H1 (cell line): ENCODE measurements around the gene DYDC1. TPM values are rescaled to one million over a fixed set of nuclear protein-coding genes. Genes with fewer than 3 reads are reported as not detected.

Source experiments
- CTCF ChIA-PET: fragments of 300-600 bp; sonication (Branson Sonifier 250); formaldehyde crosslinking; loops from one replicate; lab custom pipeline; 2021; ENCODE audit not compliant: partially characterized antibody; lab: Charles Lee
- POLR2A ChIA-PET: fragments of 300-600 bp; sonication (Branson Sonifier 250); formaldehyde crosslinking; loops from one replicate; lab custom pipeline; 2021; ENCODE audit warnings: inconsistent platforms; ENCODE audit not compliant: partially characterized antibody; lab: Charles Lee
- DNase-seq, 2 experiments: peaks; one replicate each; pipeline versions ENCODE4 v3.0.0 to v3.0.0-alpha.2; 2010 to 2022; ENCODE audit warnings: low spot score in 2 of 2, low read depth in 1 of 2, mixed read lengths in 1 of 2
- FAIRE-seq: peaks from 2 replicates; lab custom pipeline; 2011; peaks lifted over from hg19 to GRCh38; lab: Jason Lieb, UNC
- H2AFZ ChIP-seq: 2 replicates; pipeline ENCODE4 v1.8.1; 2012; ENCODE audit warnings: low read length, inconsistent platforms
- H2AK5ac ChIP-seq: 2 replicates; pipeline ENCODE4 v1.6.1; 2013; ENCODE audit warnings: low read depth, low read length
- H2BK120ac ChIP-seq: replicated peaks from 2 replicates; pipeline ENCODE3; 2013; ENCODE audit warnings: low read depth, low read length, inconsistent platforms
- H2BK12ac ChIP-seq: 2 replicates; pipeline ENCODE4 v1.6.1; 2013; ENCODE audit warnings: low read depth, low read length
- H2BK15ac ChIP-seq: 2 replicates; pipeline ENCODE4 v1.6.1; 2013; ENCODE audit warnings: low read length
- H2BK20ac ChIP-seq: 2 replicates; pipeline ENCODE4 v1.6.1; 2013; ENCODE audit warnings: low read length
- H2BK5ac ChIP-seq: 2 replicates; pipeline ENCODE4 v1.6.1; 2013; ENCODE audit warnings: low read depth, low read length
- H3K14ac ChIP-seq: 2 replicates; pipeline ENCODE4 v1.6.1; 2013; ENCODE audit warnings: inconsistent platforms; ENCODE audit not compliant: insufficient read length
- H3K18ac ChIP-seq: 2 replicates; pipeline ENCODE4 v1.6.1; 2013; ENCODE audit warnings: low read length; ENCODE audit errors: extremely low read depth
- H3K23ac ChIP-seq: 2 replicates; pipeline ENCODE4 v1.6.1; 2013; ENCODE audit warnings: inconsistent platforms; ENCODE audit not compliant: insufficient read length
- H3K23me2 ChIP-seq: 2 replicates; pipeline ENCODE4 v1.6.1; 2013; ENCODE audit warnings: low read depth, low read length
- H3K27ac ChIP-seq: 2 replicates; pipeline ENCODE4 v1.6.1; 2011; ENCODE audit warnings: low read depth, low read length, inconsistent platforms
- H3K27me3 ChIP-seq, 4 experiments: replicated peaks in 1 of 4; 1 replicate in 1 of 4; 2 replicates in 3 of 4; pipeline versions ENCODE4 v1.6.1 to v1.8.1; 2011 to 2013; ENCODE audit warnings: low read length in 3 of 4, mild to moderate bottlenecking in 3 of 4, inconsistent platforms in 2 of 4, mixed read lengths in 2 of 4, moderate library complexity in 1 of 4; ENCODE audit not compliant: control insufficient read depth in 3 of 4, insufficient read depth in 3 of 4; ENCODE audit errors: extremely low read depth in 1 of 4
- H3K36me3 ChIP-seq, 4 experiments: 2 replicates each; pipeline versions ENCODE4 v1.6.1 to v1.8.1; 2011 to 2013; ENCODE audit warnings: mild to moderate bottlenecking in 4 of 4, low read length in 3 of 4, moderate library complexity in 2 of 4, control low read depth in 1 of 4, inconsistent platforms in 1 of 4; ENCODE audit not compliant: insufficient read depth in 4 of 4, control insufficient read depth in 2 of 4
- H3K4ac ChIP-seq: replicated peaks from 2 replicates; pipeline ENCODE3; 2013; ENCODE audit warnings: low read length, low read depth, mixed read lengths, inconsistent platforms; ENCODE audit not compliant: insufficient read length
- H3K4me1 ChIP-seq, 4 experiments: replicated peaks in 1 of 4; 1 replicate in 1 of 4; 2 replicates in 3 of 4; pipeline versions ENCODE4 v1.6.1 to v1.8.1; 2011 to 2013; ENCODE audit warnings: low read length in 3 of 4, inconsistent platforms in 2 of 4, mixed read lengths in 1 of 4; ENCODE audit not compliant: insufficient read depth in 4 of 4, control insufficient read depth in 3 of 4
- H3K4me2 ChIP-seq, 2 experiments: 2 replicates each; pipeline versions ENCODE4 v1.6.1 to v1.8.1; 2011 to 2013; ENCODE audit warnings: low read depth in 2 of 2, low read length in 2 of 2, control low read depth in 1 of 2, inconsistent platforms in 1 of 2, mild to moderate bottlenecking in 1 of 2; ENCODE audit not compliant: insufficient read depth in 1 of 2
- H3K4me3 ChIP-seq, 4 experiments: fragments of 200-600, 300-600 bp in 1 of 4; sonication (generic), shearing (Covaris generic), sonication (Bioruptor Twin) in 1 of 4; 2 replicates each; pipeline versions ENCODE4 v1.5.1 to v1.8.1; 2011 to 2016; ENCODE audit warnings: low read length in 4 of 4, low read depth in 3 of 4, control low read depth in 2 of 4, inconsistent platforms in 2 of 4, mild to moderate bottlenecking in 2 of 4, mixed read lengths in 1 of 4, moderate library complexity in 1 of 4; ENCODE audit not compliant: insufficient read depth in 2 of 4; ENCODE audit errors: extremely low read depth in 1 of 4
- H3K56ac ChIP-seq: replicated peaks from 2 replicates; pipeline ENCODE3; 2013; ENCODE audit warnings: low read depth, mild to moderate bottlenecking, mixed read lengths, low read length, inconsistent platforms; ENCODE audit not compliant: insufficient read length
- H3K79me1 ChIP-seq: 2 replicates; pipeline ENCODE4 v1.6.1; 2013; ENCODE audit warnings: low read depth, low read length, control low read depth
- H3K79me2 ChIP-seq, 2 experiments: 2 replicates each; pipeline versions ENCODE4 v1.6.1 to v1.8.1; 2012 to 2013; ENCODE audit warnings: low read length in 2 of 2, mild to moderate bottlenecking in 2 of 2, inconsistent platforms in 1 of 2; ENCODE audit not compliant: insufficient read depth in 2 of 2, control insufficient read depth in 1 of 2
- H3K9ac ChIP-seq, 4 experiments: replicated peaks in 1 of 4; 1 replicate in 1 of 4; 2 replicates in 3 of 4; pipeline versions ENCODE4 v1.6.1 to v1.8.1; 2011 to 2013; ENCODE audit warnings: low read depth in 3 of 4, low read length in 3 of 4, control low read depth in 2 of 4, mild to moderate bottlenecking in 2 of 4, moderate library complexity in 2 of 4, inconsistent platforms in 1 of 4; ENCODE audit errors: extremely low read depth in 1 of 4
- H3K9me3 ChIP-seq, 2 experiments: 2 replicates each; pipeline versions ENCODE4 v1.6.1 to v1.8.1; 2012 to 2013; ENCODE audit warnings: mild to moderate bottlenecking in 2 of 2, moderate library complexity in 2 of 2, control low read depth in 1 of 2, inconsistent platforms in 1 of 2, low read depth in 1 of 2, low read length in 1 of 2, mixed read lengths in 1 of 2; ENCODE audit not compliant: insufficient read depth in 2 of 2
- H4K20me1 ChIP-seq, 2 experiments: replicated peaks in 1 of 2; 2 replicates each; pipeline versions ENCODE3 to v1.8.1; 2011 to 2013; ENCODE audit warnings: inconsistent platforms in 2 of 2, low read length in 2 of 2, mild to moderate bottlenecking in 1 of 2; ENCODE audit not compliant: insufficient read depth in 2 of 2, control insufficient read depth in 1 of 2
- H4K5ac ChIP-seq: 2 replicates; pipeline ENCODE4 v1.6.1; 2013; ENCODE audit warnings: low read length, low read depth, mixed read lengths, inconsistent platforms; ENCODE audit not compliant: insufficient read length
- H4K8ac ChIP-seq: 2 replicates; pipeline ENCODE4 v1.8.0; 2013; ENCODE audit warnings: mild to moderate bottlenecking, moderate library complexity, low read length, inconsistent platforms; ENCODE audit not compliant: insufficient read depth; ENCODE audit errors: extremely low read depth
- H4K91ac ChIP-seq: replicated peaks from 2 replicates; pipeline ENCODE3; 2013; ENCODE audit warnings: low read length, mixed read lengths, inconsistent platforms; ENCODE audit not compliant: insufficient read length
- RFX5 ChIP-seq: IDR thresholded peaks from 2 replicates; pipeline ENCODE4 v1.6.1; 2011; ENCODE audit warnings: low read depth, low read length, improper control_type of control experiment, borderline replicate concordance
- SIX5 ChIP-seq: IDR thresholded peaks from 2 replicates; pipeline ENCODE4 v1.6.1; 2011; ENCODE audit warnings: mild to moderate bottlenecking, low read depth, low read length
- TAF7 ChIP-seq: optimal IDR thresholded peaks from 2 replicates; pipeline ENCODE3; 2011; ENCODE audit warnings: low read depth, mild to moderate bottlenecking, inconsistent platforms, low read length, moderate library complexity, borderline replicate concordance
- polyA plus RNA-seq, 7 experiments: library from polyadenylated mRNA; depleted of rRNA in 3 of 7; stranded (reverse) in 5 of 7; unstranded in 2 of 7; fragments of >200 nt in 5 of 7; fragments of 200-250 nt in 2 of 7; gene quantifications; 1 replicate in 5 of 7; 2 replicates in 1 of 7; 4 replicates in 1 of 7; pipeline versions ENCODE4 v1.2.1 to v1.2.3, GENCODE V29; 2011 to 2013; ENCODE audit warnings: missing spikeins in 2 of 7, mixed read lengths in 2 of 7
- total RNA-seq: library from RNA; stranded (reverse); fragmentation: NEBNext Ultra II Directional; extraction: Animal tissue kit (Norgen Biotek cat#: 25700); gene quantifications from 2 replicates; pipeline ENCODE4 v1.2.1, GENCODE V29; 2021
- TF ChIP-seq, protein P1 (sequence below): IDR thresholded peaks from 2 replicates; pipeline ENCODE4 v1.6.1; 2012; ENCODE audit warnings: low read length, inconsistent platforms
- TF ChIP-seq, protein P2 (sequence below): IDR thresholded peaks from 2 replicates; pipeline ENCODE4 v1.6.1; 2011; ENCODE audit warnings: low read depth, mild to moderate bottlenecking, low read length; ENCODE audit not compliant: insufficient read depth
- TF ChIP-seq, protein P3 (sequence below), 3 experiments: IDR thresholded peaks; 1 replicate in 2 of 3; 2 replicates in 1 of 3; pipeline versions ENCODE4 v1.5.1 to v1.6.1; 2011; ENCODE audit warnings: low read length in 3 of 3, mild to moderate bottlenecking in 3 of 3, inconsistent platforms in 2 of 3, low read depth in 1 of 3, moderate library complexity in 1 of 3; ENCODE audit not compliant: insufficient read depth in 1 of 3; ENCODE audit errors: control extremely low read depth in 1 of 3

The DYDC1 gene
- total and polyA plus RNA-seq, 2 of the 8 experiments (the other 6 are each of a cell fraction or from before 2014, with no cell fraction given), result not detected

DNA sequence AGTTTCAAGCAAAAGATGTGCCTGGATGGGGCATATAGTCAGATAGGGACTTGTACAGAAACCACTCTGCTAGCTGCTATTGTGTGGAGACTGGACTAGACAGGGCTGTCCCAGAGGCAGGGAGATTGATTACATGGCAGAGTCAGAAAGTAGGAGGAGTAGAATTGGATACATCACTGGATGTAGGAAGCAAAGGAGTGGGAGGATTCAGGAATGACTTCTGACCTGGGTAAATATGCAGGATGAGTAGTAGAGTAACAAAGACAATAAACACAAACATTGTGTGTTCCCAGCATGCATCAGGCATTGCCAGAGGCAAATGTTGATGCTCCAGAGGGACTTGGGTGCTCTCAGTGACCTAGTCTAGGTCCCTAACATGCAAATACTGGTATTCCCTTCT, 36.2 kb downstream of the DYDC1 start:
- DNase-seq (no peak), FAIRE-seq (no peak)
- H3K36me3 ChIP-seq, result no peaks in the 10 kb centered on the region
- H4K5ac ChIP-seq, result no peak overlapping the region
- H2BK20ac ChIP-seq, result no peak overlapping the region
- no peak overlapping the region for H2AFZ ChIP-seq
- no peak overlapping the region for H3K4me3 ChIP-seq
- H3K27me3 ChIP-seq, result no peaks in the 10 kb centered on the region
- no peaks in the 10 kb centered on the region for H3K79me1 ChIP-seq
- H2BK15ac ChIP-seq, result no peak overlapping the region
- no peak overlapping the region for H3K4ac ChIP-seq
- H4K8ac ChIP-seq, result no peak overlapping the region
- no peaks in the 10 kb centered on the region for H3K4me1 ChIP-seq
- no peak overlapping the region for H3K14ac ChIP-seq
- no peak overlapping the region for H3K18ac ChIP-seq
- CTCF ChIA-PET, result no interaction called here
- H3K23ac ChIP-seq, result no peak overlapping the region
- no peak overlapping the region for H3K27ac ChIP-seq
- no peak overlapping the region for H3K4me2 ChIP-seq
- H3K79me2 ChIP-seq, result no peaks in the 10 kb centered on the region
- H2BK5ac ChIP-seq, result no peak overlapping the region
- no peak overlapping the region for H3K56ac ChIP-seq
- H4K91ac ChIP-seq, result no peak overlapping the region
- POLR2A ChIA-PET, result no interaction called here
- H3K9ac ChIP-seq, result no peak overlapping the region; a peak in 1 of 7 replicates
- no peaks in the 10 kb centered on the region for H4K20me1 ChIP-seq
- no peak overlapping the region for H2BK120ac ChIP-seq
- H2AK5ac ChIP-seq, result no peak overlapping the region
- no peaks in the 10 kb centered on the region; a peak in 1 of 4 replicates for H3K9me3 ChIP-seq
- no peak overlapping the region for H2BK12ac ChIP-seq
- H3K23me2 ChIP-seq, result no peaks in the 10 kb centered on the region
- TF ChIP-seq, protein P1, sequence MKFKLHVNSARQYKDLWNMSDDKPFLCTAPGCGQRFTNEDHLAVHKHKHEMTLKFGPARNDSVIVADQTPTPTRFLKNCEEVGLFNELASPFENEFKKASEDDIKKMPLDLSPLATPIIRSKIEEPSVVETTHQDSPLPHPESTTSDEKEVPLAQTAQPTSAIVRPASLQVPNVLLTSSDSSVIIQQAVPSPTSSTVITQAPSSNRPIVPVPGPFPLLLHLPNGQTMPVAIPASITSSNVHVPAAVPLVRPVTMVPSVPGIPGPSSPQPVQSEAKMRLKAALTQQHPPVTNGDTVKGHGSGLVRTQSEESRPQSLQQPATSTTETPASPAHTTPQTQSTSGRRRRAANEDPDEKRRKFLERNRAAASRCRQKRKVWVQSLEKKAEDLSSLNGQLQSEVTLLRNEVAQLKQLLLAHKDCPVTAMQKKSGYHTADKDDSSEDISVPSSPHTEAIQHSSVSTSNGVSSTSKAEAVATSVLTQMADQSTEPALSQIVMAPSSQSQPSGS, result no peak
- TF ChIP-seq RFX5 (no peak), TAF7 (no peak), SIX5 (no peak)
- TF ChIP-seq, protein P2, sequence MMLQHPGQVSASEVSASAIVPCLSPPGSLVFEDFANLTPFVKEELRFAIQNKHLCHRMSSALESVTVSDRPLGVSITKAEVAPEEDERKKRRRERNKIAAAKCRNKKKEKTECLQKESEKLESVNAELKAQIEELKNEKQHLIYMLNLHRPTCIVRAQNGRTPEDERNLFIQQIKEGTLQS, result no peak
- TF ChIP-seq, protein P3, sequence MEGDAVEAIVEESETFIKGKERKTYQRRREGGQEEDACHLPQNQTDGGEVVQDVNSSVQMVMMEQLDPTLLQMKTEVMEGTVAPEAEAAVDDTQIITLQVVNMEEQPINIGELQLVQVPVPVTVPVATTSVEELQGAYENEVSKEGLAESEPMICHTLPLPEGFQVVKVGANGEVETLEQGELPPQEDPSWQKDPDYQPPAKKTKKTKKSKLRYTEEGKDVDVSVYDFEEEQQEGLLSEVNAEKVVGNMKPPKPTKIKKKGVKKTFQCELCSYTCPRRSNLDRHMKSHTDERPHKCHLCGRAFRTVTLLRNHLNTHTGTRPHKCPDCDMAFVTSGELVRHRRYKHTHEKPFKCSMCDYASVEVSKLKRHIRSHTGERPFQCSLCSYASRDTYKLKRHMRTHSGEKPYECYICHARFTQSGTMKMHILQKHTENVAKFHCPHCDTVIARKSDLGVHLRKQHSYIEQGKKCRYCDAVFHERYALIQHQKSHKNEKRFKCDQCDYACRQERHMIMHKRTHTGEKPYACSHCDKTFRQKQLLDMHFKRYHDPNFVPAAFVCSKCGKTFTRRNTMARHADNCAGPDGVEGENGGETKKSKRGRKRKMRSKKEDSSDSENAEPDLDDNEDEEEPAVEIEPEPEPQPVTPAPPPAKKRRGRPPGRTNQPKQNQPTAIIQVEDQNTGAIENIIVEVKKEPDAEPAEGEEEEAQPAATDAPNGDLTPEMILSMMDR (IDR thresholded peaks at IDR 0.05; ENCODE audit: control extremely low read depth in 1 of 3, insufficient read depth in 1 of 3, low read depth in 1 of 3, low read length in 3 of 3), result no peak
